ENCODE data around the gene KIF16B. TPM values are rescaled to one million over a fixed set of nuclear protein-coding genes. Genes with fewer than 3 reads are reported as not detected.

Gene KIF16B
- total and polyA plus RNA-seq, 4 donors: 5.9 to 20.3 (median 9.6) TPM

GRCh38 chr20:16378122-16378521 is 195.1 kb downstream of the KIF16B start:
- H3K27ac ChIP-seq (ENCODE audit: low read depth in 1 of 2, low read length in 1 of 2): no peak overlapping the region
- H3K9ac ChIP-seq (ENCODE audit: insufficient read depth in 1 of 2, low read length in 2 of 2): no peak overlapping the region
- ATAC-seq (ENCODE audit: insufficient read depth, low FRiP score) (no peak), DNase-seq (no peak)
- H3K4me1 ChIP-seq (ENCODE audit: control insufficient read depth in 5 of 5, insufficient read depth in 5 of 5, low read length in 5 of 5): peaks cover 0 to 8% (median 1%) of the 10 kb centered on the region in 5 donors
- H3K9me3 ChIP-seq (ENCODE audit: control insufficient read depth in 4 of 4, insufficient read depth in 3 of 4, low read length in 3 of 4): no peaks in the 10 kb centered on the region
- H3K27me3 ChIP-seq (ENCODE audit: control insufficient read depth in 3 of 3, insufficient read depth in 3 of 3, low read length in 2 of 3): no peaks in the 10 kb centered on the region
- WGBS, 2 donors: 98 to 100% methylated on average over 1 of the region's 1 CpG
- TF ChIP-seq CTCF (IDR thresholded peaks at IDR 0.05; ENCODE audit: control extremely low read depth, extremely low read depth): no peak
- peaks cover 4 to 15% (median 10%) of the 10 kb centered on the region in 4 donors for H3K36me3 ChIP-seq (ENCODE audit: control insufficient read depth in 4 of 4, insufficient read depth in 4 of 4, low read length in 4 of 4)
- H3K4me3 ChIP-seq: no peak overlapping the region

- H3K36me3 ChIP-seq (ENCODE audit: control insufficient read depth in 4 of 4, insufficient read depth in 4 of 4, low read length in 4 of 4): peaks cover 7 to 24% (median 9%) of the 10 kb centered on the region in 4 donors
- H3K27me3 ChIP-seq (ENCODE audit: control insufficient read depth in 3 of 3, insufficient read depth in 3 of 3, low read length in 2 of 3): no peaks in the 10 kb centered on the region
- no peak overlapping the region for H3K4me3 ChIP-seq
- H3K4me1 ChIP-seq (ENCODE audit: control insufficient read depth in 5 of 5, insufficient read depth in 5 of 5, low read length in 5 of 5): peaks cover 0 to 7% (median 3%) of the 10 kb centered on the region in 5 donors
- WGBS, 2 donors: 85 to 95% methylated on average over 1 of the region's 1 CpG
- ATAC-seq (ENCODE audit: insufficient read depth, low FRiP score) (no peak), DNase-seq (no peak)
- no peak overlapping the region for H3K27ac ChIP-seq (ENCODE audit: low read depth in 1 of 2, low read length in 1 of 2)
- no peak for TF ChIP-seq CTCF (IDR thresholded peaks at IDR 0.05; ENCODE audit: control extremely low read depth, extremely low read depth)
- H3K9me3 ChIP-seq (ENCODE audit: control insufficient read depth in 4 of 4, insufficient read depth in 3 of 4, low read length in 3 of 4): no peaks in the 10 kb centered on the region
- H3K9ac ChIP-seq (ENCODE audit: insufficient read depth in 1 of 2, low read length in 2 of 2): no peak overlapping the region
Measured at GRCh38 chr20:16369441-16369840, 203.8 kb downstream of the KIF16B start.

DNA sequence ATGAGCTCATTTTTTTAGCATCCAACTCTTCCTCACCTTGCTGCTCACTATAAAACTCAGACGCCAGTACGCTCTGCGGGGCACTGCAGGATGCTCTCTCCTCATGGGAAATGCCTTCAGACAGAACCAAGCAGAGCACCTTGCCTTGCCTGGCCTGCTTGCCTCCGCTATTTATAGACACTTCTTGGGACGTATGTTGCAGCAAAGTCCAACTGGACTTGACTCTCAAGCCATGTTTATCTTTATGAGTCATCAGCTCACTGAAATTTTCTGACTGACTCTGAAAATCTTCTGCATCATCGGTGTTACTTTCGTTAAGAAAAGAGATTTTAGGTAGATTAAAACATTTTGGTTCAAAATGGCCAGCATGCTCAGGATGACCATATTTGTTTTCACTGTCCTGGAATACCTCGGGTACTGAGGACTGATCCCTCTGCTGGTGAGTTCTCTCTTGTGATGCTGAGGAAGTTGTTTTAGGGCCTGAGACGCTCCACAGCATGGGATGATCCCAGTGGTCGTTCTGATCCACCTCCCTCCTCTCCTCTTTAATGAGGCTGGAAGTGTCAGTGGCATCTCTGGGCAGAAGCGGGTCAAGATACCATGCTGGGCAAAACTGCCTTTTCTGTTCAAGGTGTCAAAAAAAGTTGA is 204.5 kb downstream of the KIF16B start:
- H3K36me3 ChIP-seq (ENCODE audit: control insufficient read depth in 4 of 4, insufficient read depth in 4 of 4, low read length in 4 of 4): peaks cover 4 to 20% (median 6%) of the 10 kb centered on the region in 4 donors
- H3K9me3 ChIP-seq (ENCODE audit: control insufficient read depth in 4 of 4, insufficient read depth in 3 of 4, low read length in 3 of 4): no peaks in the 10 kb centered on the region
- H3K4me3 ChIP-seq: no peak overlapping the region
- ATAC-seq (ENCODE audit: insufficient read depth, low FRiP score) (no peak), DNase-seq (no peak)
- H3K4me1 ChIP-seq (ENCODE audit: control insufficient read depth in 5 of 5, insufficient read depth in 5 of 5, low read length in 5 of 5): peaks cover 0 to 9% (median 7%) of the 10 kb centered on the region in 5 donors
- H3K27me3 ChIP-seq (ENCODE audit: control insufficient read depth in 3 of 3, insufficient read depth in 3 of 3, low read length in 2 of 3): no peaks in the 10 kb centered on the region
- H3K27ac ChIP-seq (ENCODE audit: low read depth in 1 of 2, low read length in 1 of 2): no peak overlapping the region
- no peak for TF ChIP-seq CTCF (IDR thresholded peaks at IDR 0.05; ENCODE audit: control extremely low read depth, extremely low read depth)
- no peak overlapping the region for H3K9ac ChIP-seq (ENCODE audit: insufficient read depth in 1 of 2, low read length in 2 of 2)
- WGBS, 2 donors: 88 to 91% methylated on average over 11 of the region's 11 CpGs
